Lower leg skin (tissue), 3 donors: Measurements from ENCODE around the gene EXOSC9.

ENCODE experiments used
- CTCF ChIP-seq, 3 donors: fragments of 450-650 bp; IDR thresholded peaks; one replicate each; pipeline ENCODE4 v1.5.1; 2016; ENCODE audit warnings: antibody characterized with exemption in 3 of 3, mild to moderate bottlenecking in 3 of 3, moderate library complexity in 2 of 3
- POLR2A ChIP-seq, 2 donors: fragments of 450-650 bp; IDR thresholded peaks; one replicate each; pipeline ENCODE4 v1.6.1; 2016 to 2017; ENCODE audit warnings: antibody characterized with exemption in 2 of 2, mild to moderate bottlenecking in 1 of 2, moderate library complexity in 1 of 2

GRCh38 chr4:121764702-121765367 lies 36.3 kb upstream of the EXOSC9 start, which contains the start of gene SMIM43:
- no peak for TF ChIP-seq CTCF (IDR thresholded peaks at IDR 0.05)
- TF ChIP-seq POLR2A (IDR thresholded peaks at IDR 0.05): no peak
